GM10266 (cell line): ENCODE data around the gene PDE4B.

Experiments
- DNase-seq: peaks from one replicate; pipeline ENCODE4 v3.0.0; 2012; ENCODE audit errors: extremely low spot score
- CTCF ChIP-seq: IDR thresholded peaks from 2 replicates; pipeline ENCODE4 v1.5.1; 2012; ENCODE audit warnings: mild to moderate bottlenecking, low read depth; ENCODE audit not compliant: control insufficient read depth, insufficient read depth; ENCODE audit errors: missing control alignments

PDE4B gene

GRCh38 chr1:66394603-66395002 lies 601.9 kb downstream of the PDE4B start:
- TF ChIP-seq CTCF = no peak

GRCh38 chr1:66395202-66396061 lies 602.7 kb downstream of the PDE4B start:
- no peak for DNase-seq

More at GRCh38 chr1:66394603-66395002, 601.9 kb downstream of the PDE4B start:
- DNase-seq = no peak

GRCh38 chr1:66396212-66396890 lies 603.7 kb downstream of the PDE4B start:
- TF ChIP-seq CTCF = no peak
- DNase-seq = peak; percentile 29

More at GRCh38 chr1:66395202-66396061, 602.7 kb downstream of the PDE4B start:
- TF ChIP-seq CTCF = no peak

GRCh38 chr1:66397192-66397591 lies 604.5 kb downstream of the PDE4B start:
- no peak for DNase-seq
- no peak for TF ChIP-seq CTCF

GRCh38 chr1:66399888-66400529 lies 607.3 kb downstream of the PDE4B start:
- peak; percentile 58 for DNase-seq
- TF ChIP-seq CTCF = no peak

- DNase-seq = no peak
- no peak for TF ChIP-seq CTCF
Measured at GRCh38 chr1:66400660-66401059, 608.0 kb downstream of the PDE4B start.
